ENCODE measurements around the gene TBX21. TPM values are rescaled to one million over a fixed set of nuclear protein-coding genes. Genes with fewer than 3 reads are reported as not detected.

The TBX21 gene
- total and polyA plus RNA-seq, 9 of the 15 experiments (the other 6 are each of a cell fraction or from before 2014, with no cell fraction given), result 0.07 TPM; not detected in 8

DNA sequence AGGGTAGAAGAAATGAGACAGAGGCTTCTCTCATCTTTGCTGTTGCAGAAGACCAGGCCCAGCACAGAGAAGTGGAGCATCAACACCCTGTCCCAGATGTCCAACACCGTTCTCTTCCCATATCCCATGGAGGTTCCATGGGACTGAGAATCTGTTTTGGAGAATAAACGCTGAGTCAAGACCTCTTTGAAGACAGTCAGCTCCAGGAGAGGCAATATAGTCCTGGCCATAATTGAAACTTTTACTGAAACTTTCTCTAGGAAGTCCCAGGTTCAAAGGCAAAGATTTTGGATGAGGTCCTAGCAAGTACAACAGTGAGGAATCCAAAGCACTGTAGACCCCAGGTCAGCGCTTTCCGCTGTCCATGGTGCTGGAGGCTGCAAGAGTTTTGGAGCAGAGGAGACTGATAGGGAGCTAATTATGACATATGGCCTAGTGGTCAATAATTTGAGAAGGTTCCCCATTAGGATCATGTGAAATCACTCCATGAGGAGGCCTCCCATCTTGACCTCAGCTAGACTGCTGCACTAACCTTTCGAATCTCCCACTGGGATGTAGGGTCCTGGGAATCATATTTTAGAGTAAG, 52.6 kb downstream of the TBX21 start (continued):
- no peak for TF ChIP-seq ZEB2 (IDR thresholded peaks at IDR 0.05)
- no peak for TF ChIP-seq NFE2 (IDR thresholded peaks at IDR 0.05; ENCODE audit: low read depth)
- TF ChIP-seq JUN (IDR thresholded peaks at IDR 0.05; ENCODE audit: borderline replicate concordance, low read depth, low read length), result no peak
- no peak for TF ChIP-seq JUN (CRISPR knock-in tag; IDR thresholded peaks at IDR 0.05; ENCODE audit: borderline replicate concordance)
- no peak for TF ChIP-seq POLR2AphosphoS2 (IDR thresholded peaks at IDR 0.05; ENCODE audit: low read length)
- no peak for TF ChIP-seq SUPT5H (IDR thresholded peaks at IDR 0.05)
- TF ChIP-seq U2AF2 (optimal IDR thresholded peaks at IDR 0.05; ENCODE audit: low read depth, low read length), result no peak
- TF ChIP-seq ZNF3 (CRISPR knock-in tag; IDR thresholded peaks at IDR 0.05), result no peak
- TF ChIP-seq, protein P1, sequence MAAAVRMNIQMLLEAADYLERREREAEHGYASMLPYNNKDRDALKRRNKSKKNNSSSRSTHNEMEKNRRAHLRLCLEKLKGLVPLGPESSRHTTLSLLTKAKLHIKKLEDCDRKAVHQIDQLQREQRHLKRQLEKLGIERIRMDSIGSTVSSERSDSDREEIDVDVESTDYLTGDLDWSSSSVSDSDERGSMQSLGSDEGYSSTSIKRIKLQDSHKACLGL (CRISPR knock-in tag; IDR thresholded peaks at IDR 0.05; ENCODE audit: borderline replicate concordance, poor library complexity, severe bottlenecking), result no peak
- TF ChIP-seq ARID2 (IDR thresholded peaks at IDR 0.05), result no peak
- TF ChIP-seq MCM2 (IDR thresholded peaks at IDR 0.05; ENCODE audit: low read depth), result no peak
- 0 out of 2 replicates have a peak, but pooled peaks have one; percentile 35 for TF ChIP-seq ZNF224 (CRISPR knock-in tag; IDR thresholded peaks at IDR 0.05)
- 0 out of 2 replicates have a peak, but pooled peaks have one; percentile 38 for TF ChIP-seq ZNF766 (CRISPR knock-in tag; conservative IDR thresholded peaks at IDR 0.05)
- TF ChIP-seq, protein P2, sequence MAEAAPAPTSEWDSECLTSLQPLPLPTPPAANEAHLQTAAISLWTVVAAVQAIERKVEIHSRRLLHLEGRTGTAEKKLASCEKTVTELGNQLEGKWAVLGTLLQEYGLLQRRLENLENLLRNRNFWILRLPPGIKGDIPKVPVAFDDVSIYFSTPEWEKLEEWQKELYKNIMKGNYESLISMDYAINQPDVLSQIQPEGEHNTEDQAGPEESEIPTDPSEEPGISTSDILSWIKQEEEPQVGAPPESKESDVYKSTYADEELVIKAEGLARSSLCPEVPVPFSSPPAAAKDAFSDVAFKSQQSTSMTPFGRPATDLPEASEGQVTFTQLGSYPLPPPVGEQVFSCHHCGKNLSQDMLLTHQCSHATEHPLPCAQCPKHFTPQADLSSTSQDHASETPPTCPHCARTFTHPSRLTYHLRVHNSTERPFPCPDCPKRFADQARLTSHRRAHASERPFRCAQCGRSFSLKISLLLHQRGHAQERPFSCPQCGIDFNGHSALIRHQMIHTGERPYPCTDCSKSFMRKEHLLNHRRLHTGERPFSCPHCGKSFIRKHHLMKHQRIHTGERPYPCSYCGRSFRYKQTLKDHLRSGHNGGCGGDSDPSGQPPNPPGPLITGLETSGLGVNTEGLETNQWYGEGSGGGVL (CRISPR knock-in tag; IDR thresholded peaks at IDR 0.05), result no peak
- TF ChIP-seq RBM22 (IDR thresholded peaks at IDR 0.05; ENCODE audit: low read depth, low read length, poor library complexity, severe bottlenecking), result no peak
- TF ChIP-seq, protein P3, sequence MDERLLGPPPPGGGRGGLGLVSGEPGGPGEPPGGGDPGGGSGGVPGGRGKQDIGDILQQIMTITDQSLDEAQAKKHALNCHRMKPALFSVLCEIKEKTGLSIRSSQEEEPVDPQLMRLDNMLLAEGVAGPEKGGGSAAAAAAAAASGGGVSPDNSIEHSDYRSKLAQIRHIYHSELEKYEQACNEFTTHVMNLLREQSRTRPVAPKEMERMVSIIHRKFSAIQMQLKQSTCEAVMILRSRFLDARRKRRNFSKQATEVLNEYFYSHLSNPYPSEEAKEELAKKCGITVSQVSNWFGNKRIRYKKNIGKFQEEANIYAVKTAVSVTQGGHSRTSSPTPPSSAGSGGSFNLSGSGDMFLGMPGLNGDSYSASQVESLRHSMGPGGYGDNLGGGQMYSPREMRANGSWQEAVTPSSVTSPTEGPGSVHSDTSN (CRISPR knock-in tag; IDR thresholded peaks at IDR 0.05; ENCODE audit: low read depth), result no peak
- TF ChIP-seq, protein P3 (tag; conservative IDR thresholded peaks at IDR 0.05; ENCODE audit: low read depth), result peak; percentile 67
- no peak for TF ChIP-seq CBX3 (IDR thresholded peaks at IDR 0.05; ENCODE audit: borderline replicate concordance in 1 of 2, low read length in 2 of 2)
- TF ChIP-seq, protein P4, sequence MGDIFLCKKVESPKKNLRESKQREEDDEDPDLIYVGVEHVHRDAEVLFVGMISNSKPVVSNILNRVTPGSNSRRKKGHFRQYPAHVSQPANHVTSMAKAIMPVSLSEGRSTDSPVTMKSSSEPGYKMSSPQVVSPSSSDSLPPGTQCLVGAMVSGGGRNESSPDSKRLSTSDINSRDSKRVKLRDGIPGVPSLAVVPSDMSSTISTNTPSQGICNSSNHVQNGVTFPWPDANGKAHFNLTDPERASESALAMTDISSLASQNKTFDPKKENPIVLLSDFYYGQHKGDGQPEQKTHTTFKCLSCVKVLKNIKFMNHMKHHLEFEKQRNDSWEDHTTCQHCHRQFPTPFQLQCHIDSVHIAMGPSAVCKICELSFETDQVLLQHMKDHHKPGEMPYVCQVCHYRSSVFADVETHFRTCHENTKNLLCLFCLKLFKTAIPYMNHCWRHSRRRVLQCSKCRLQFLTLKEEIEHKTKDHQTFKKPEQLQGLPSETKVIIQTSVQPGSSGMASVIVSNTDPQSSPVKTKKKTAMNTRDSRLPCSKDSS (IDR thresholded peaks at IDR 0.05; ENCODE audit: low read depth, partially characterized antibody), result no peak
- TF ChIP-seq ZNF239 (CRISPR knock-in tag; IDR thresholded peaks at IDR 0.05), result no peak
- no peak for TF ChIP-seq ZFPM2 (CRISPR knock-in tag; IDR thresholded peaks at IDR 0.05)
- TF ChIP-seq SIX5 (IDR thresholded peaks at IDR 0.05; ENCODE audit: borderline replicate concordance in 1 of 2, insufficient read depth in 1 of 2, low read depth in 1 of 2, low read length in 2 of 2), result no peak
- no peak for TF ChIP-seq HNRNPUL1 (IDR thresholded peaks at IDR 0.05; ENCODE audit: low read length)
- no peak for TF ChIP-seq NFIC (IDR thresholded peaks at IDR 0.05)

All from K562 (cell line).